Lower leg skin (tissue), 4 donors: ENCODE measurements around the gene MCM8. TPM values are rescaled to one million over a fixed set of nuclear protein-coding genes. Genes with fewer than 3 reads are reported as not detected.

Experiments
- DNase-seq, 2 donors: peaks; one replicate each; pipeline ENCODE4 v3.0.0-alpha.2; 2019; ENCODE audit warnings: low spot score in 2 of 2
- H3K4me3 ChIP-seq: fragments of 200-600 bp; sonication (generic); 2 replicates; pipeline ENCODE4 v1.5.1; 2017; ENCODE audit warnings: mild to moderate bottlenecking, low read depth; ENCODE audit not compliant: poor library complexity, severe bottlenecking
- POLR2A ChIP-seq, 2 donors: fragments of 450-650 bp; IDR thresholded peaks; one replicate each; pipeline ENCODE4 v1.6.1; 2016 to 2017; ENCODE audit warnings: antibody characterized with exemption in 2 of 2, mild to moderate bottlenecking in 1 of 2, moderate library complexity in 1 of 2
- WGBS, 2 donors: methylation state at CpG; one replicate each; pipeline ENCODE4 v1.1.5; 2018; 5-methylcytosine and 5-hydroxymethylcytosine counted together
- intact Hi-C: fragments of 100-400 bp; cut with DNase I; formaldehyde crosslinking; loops from one replicate; pipeline ENCODE4 v1.15.0; 2023; ENCODE audit warnings: low total_unique reads
- total RNA-seq, 4 donors: library from RNA; depleted of rRNA; stranded (reverse); fragments of >200 nt; gene quantifications; one replicate each; pipeline ENCODE4 v1.1.0, GENCODE V29; 2016
- TF ChIP-seq, protein P1 (sequence below), 3 donors: fragments of 450-650 bp; IDR thresholded peaks; one replicate each; pipeline ENCODE4 v1.5.1; 2016; ENCODE audit warnings: antibody characterized with exemption in 3 of 3, mild to moderate bottlenecking in 3 of 3, moderate library complexity in 2 of 3

MCM8 gene
- total RNA-seq, 4 donors from 2014 or later: 2.4 to 5.1 (median 4.3) TPM

DNA sequence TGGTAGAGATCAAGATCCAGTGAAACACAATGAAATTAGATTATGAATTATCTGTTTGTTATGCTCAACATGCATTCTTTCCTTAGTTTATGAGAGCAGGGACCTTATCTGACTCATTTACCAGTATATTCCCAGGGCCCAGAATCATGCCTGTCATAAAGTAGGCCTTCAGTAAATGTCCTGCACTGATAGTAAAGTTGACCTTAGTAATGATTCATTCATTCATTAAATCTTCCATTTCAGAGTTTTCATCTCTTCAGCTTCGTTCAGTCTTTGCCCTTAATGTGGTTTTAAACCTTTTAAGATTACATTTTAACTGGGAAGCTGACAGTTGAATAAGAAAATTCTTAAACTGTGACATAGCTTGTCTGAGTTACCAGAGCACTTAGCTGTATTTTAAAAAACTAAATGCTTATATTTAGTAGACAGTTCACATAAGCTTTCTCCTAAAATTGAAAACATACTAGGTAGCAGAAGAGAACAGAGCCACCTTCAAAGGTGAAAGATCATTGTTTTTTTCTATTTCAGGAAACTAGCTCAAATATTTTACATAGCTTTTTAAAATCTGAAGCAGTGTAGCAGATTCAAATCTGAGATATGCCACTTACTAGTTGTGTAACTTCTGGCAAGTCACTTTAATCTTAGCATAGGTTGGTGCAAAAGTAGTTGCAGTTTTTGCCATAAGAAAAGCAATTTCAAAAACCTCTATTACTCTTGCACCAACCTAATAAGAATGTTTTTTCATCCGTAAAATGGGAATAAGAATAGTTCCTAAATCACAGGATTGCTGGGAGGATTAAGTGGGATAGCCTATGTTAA is 41.4 kb downstream of the MCM8 start:
- no peak overlapping the region for H3K4me3 ChIP-seq
- 90 to 94% methylated on average over 2 of the region's 2 CpGs for WGBS, 2 donors
- intact Hi-C loops: no loop called here
- no peak for TF ChIP-seq POLR2A (IDR thresholded peaks at IDR 0.05)
- TF ChIP-seq, protein P1, sequence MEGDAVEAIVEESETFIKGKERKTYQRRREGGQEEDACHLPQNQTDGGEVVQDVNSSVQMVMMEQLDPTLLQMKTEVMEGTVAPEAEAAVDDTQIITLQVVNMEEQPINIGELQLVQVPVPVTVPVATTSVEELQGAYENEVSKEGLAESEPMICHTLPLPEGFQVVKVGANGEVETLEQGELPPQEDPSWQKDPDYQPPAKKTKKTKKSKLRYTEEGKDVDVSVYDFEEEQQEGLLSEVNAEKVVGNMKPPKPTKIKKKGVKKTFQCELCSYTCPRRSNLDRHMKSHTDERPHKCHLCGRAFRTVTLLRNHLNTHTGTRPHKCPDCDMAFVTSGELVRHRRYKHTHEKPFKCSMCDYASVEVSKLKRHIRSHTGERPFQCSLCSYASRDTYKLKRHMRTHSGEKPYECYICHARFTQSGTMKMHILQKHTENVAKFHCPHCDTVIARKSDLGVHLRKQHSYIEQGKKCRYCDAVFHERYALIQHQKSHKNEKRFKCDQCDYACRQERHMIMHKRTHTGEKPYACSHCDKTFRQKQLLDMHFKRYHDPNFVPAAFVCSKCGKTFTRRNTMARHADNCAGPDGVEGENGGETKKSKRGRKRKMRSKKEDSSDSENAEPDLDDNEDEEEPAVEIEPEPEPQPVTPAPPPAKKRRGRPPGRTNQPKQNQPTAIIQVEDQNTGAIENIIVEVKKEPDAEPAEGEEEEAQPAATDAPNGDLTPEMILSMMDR (IDR thresholded peaks at IDR 0.05): no peak
- DNase-seq: no peak

DNA sequence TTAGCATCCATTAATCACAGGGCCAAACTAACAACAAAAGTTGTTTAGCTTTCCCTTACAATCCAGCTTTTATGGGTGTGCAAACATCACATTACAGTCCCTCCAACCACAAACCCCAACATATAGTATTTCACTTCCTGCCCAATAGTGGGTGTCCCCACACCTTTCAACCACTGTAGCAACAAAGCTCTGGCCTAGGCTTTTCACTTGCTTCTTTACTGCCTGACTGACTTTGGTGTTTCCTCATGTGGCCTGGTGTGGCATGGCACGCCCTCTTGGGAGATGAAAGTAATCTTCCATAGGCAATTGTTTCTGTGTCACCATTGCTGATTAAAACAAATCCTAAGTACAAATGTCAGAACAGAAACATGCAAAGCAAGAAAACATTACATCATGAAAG is 46.3 kb downstream of the MCM8 start:
- no peak for TF ChIP-seq POLR2A (IDR thresholded peaks at IDR 0.05)
- TF ChIP-seq, protein P1 (IDR thresholded peaks at IDR 0.05): no peak
- intact Hi-C loops: no loop called here
- 81 to 91% methylated on average over 1 of the region's 1 CpG for WGBS, 2 donors
- no peak for DNase-seq
- no peak overlapping the region for H3K4me3 ChIP-seq

DNA sequence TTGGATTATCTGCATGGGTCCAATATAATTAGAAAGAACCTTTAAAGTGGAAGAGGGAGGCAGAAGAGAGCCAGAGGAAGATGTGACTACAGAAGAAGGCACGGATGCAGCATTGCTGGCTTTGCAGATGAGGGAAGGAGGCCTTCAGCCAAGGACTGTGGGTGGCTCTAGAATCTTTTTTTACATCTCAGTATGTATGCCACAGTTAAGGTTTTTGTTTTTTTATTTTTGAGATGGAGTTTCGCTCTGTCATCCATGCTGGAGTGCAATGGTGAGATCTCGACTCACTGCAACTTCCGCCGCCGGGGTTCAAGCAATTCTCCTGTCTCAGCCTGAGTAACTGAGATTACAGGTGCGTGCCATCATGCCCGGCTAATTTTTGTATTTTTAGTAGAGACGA is 49.3 kb downstream of the MCM8 start:
- no peak for TF ChIP-seq POLR2A (IDR thresholded peaks at IDR 0.05)
- TF ChIP-seq, protein P1 (IDR thresholded peaks at IDR 0.05): no peak
- no peak overlapping the region for H3K4me3 ChIP-seq
- DNase-seq: no peak
- 95 to 96% methylated on average over 9 of the region's 9 CpGs for WGBS, 2 donors
- intact Hi-C loops: no loop called here

DNA sequence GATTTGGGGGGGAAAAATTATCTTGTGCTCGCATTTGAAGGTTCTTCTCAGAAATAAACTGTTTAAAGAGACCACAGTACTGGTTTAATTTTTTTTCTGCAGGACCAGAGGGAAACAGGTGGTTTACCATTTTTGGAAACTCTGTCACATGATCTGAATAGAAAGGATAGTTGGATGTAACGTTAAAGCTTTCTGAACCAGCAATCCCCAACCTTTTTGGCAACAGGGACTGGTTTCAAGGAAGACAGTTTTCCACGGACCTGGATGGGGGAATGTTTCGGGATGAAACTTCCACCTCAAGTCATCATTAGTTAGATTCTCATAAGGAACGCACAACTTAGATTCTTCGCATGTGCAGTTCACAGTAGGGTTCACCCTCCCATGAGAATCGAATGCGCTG is 50.4 kb downstream of the MCM8 start:
- no peak overlapping the region for H3K4me3 ChIP-seq
- intact Hi-C loops: no loop called here
- TF ChIP-seq, protein P1 (IDR thresholded peaks at IDR 0.05): no peak
- TF ChIP-seq POLR2A (IDR thresholded peaks at IDR 0.05): no peak
- no peak for DNase-seq
- WGBS, 2 donors: 78 to 82% methylated on average over 8 of the region's 8 CpGs

DNA sequence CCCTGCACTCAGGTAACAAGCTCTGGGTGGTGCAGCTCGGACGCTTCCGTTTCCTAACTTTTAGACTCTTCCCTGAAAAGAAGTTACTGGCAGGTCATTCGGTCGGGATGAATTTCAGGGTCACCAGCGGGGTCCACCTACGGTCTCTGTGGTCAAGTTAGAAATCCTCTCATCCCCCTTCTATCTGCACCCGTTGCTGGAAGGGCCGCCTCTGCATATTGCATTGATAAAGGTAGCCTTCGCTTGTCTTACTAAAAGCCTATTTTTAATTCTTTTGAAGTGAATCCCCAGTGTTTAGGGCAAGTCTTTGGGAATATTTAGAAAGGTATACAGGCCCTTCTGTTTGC is 56.1 kb downstream of the MCM8 start:
- WGBS, 2 donors: 1% methylated on average over 10 of the region's 10 CpGs
- H3K4me3 ChIP-seq: peak overlapping the region; percentile 84
- DNase-seq: no peak
- TF ChIP-seq, protein P1 (IDR thresholded peaks at IDR 0.05): no peak
- no peak for TF ChIP-seq POLR2A (IDR thresholded peaks at IDR 0.05)
- intact Hi-C loops: no loop called here

DNA sequence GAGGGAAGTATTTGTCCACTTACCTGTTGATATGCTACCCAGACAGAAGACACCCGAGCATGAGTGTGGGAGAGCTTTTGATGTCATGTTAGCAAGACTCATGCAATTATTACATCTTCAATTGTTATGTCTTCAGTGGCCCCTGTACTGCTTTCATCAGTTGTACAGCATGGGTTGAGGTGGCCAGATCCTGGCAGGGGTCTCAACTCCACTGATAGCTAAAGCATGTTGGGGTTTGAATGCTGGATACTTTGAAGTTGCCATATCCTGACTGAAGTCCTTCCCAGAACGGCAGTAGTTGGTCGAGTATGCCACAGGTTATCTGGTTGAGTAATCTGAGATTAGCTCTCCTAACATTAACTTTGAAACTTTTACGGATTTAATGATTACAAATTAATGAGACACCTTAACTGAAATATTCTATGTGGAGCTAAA is 56.7 kb downstream of the MCM8 start:
- intact Hi-C loops: no loop called here
- TF ChIP-seq POLR2A (IDR thresholded peaks at IDR 0.05): no peak
- TF ChIP-seq, protein P1 (IDR thresholded peaks at IDR 0.05): no peak
- no peak for DNase-seq
- WGBS, 2 donors: 7 to 8% methylated on average over 4 of the region's 4 CpGs
- H3K4me3 ChIP-seq: no peak overlapping the region
